ENCODE measurements around the gene BCLAF1.

BCLAF1 gene

DNA sequence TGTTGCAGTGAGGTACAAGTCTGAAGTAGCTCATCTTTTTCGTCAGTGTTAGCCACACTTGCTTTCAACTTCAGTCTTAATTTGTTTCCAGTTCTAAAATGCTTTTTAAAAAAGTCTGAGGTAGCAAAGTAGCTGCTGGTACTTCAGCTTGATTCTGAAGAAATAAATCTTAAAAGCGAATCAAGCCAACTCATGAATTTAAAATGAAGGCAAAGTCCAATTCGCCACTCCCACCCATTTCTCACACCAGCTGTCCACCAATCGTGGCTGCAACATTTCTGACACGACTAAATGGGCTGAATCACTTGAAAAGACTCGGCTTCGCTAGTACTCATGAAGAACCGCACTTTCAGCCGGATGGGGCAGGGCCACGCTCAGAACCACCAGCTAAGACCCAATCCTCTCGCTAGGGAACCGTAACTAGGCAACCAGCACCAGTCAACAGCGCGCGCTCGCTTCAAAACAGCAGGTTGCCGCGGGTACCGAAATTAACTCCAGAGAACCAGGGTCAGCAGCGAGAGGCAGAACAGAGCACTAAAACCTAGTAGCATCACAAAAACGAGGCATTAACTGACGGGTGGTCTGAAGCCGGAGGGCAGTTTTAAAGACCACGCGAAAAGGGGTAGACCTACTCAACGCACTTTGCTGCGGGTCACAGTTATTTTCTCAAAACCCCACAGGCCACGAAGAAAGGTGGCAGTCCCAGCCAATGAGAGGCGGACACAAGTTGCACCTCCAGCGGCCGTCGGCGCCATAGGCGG lies 900 bp downstream of the BCLAF1 start:
- in situ Hi-C loops (cut with HindIII; ENCODE audit: low sequenced_read_pairs): no loop called here
- DNase-seq (ENCODE audit: low read depth): peak; percentile 88
- H3K4me3 ChIP-seq (ENCODE audit: low read depth, low read length): peak overlapping the region; percentile 98
- TF ChIP-seq, protein P1, sequence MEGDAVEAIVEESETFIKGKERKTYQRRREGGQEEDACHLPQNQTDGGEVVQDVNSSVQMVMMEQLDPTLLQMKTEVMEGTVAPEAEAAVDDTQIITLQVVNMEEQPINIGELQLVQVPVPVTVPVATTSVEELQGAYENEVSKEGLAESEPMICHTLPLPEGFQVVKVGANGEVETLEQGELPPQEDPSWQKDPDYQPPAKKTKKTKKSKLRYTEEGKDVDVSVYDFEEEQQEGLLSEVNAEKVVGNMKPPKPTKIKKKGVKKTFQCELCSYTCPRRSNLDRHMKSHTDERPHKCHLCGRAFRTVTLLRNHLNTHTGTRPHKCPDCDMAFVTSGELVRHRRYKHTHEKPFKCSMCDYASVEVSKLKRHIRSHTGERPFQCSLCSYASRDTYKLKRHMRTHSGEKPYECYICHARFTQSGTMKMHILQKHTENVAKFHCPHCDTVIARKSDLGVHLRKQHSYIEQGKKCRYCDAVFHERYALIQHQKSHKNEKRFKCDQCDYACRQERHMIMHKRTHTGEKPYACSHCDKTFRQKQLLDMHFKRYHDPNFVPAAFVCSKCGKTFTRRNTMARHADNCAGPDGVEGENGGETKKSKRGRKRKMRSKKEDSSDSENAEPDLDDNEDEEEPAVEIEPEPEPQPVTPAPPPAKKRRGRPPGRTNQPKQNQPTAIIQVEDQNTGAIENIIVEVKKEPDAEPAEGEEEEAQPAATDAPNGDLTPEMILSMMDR (IDR thresholded peaks at IDR 0.05; ENCODE audit: low read depth, low read length, missing control alignments): peak; percentile 33

DNA sequence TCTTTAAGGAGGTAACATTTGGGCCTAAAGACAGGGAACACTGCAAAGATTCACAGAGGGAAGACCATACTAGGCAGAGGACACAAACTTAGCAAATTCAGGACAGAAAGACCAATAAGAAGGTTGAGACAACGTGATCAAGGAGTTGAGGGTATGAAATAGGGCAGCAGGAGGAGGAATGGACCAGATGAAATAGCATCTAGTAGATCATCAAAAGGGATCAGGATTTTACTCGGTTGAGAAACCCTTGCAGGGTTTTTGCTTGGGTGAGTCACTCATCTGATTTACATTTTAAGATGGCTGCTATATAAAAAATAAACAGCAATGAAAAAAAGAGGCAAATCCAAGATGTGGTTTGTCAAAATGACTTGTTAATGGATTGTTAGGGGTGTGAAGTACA lies 4.7 kb downstream of the BCLAF1 start:
- TF ChIP-seq, protein P1 (IDR thresholded peaks at IDR 0.05; ENCODE audit: low read depth, low read length, missing control alignments): no peak
- in situ Hi-C loops (cut with HindIII; ENCODE audit: low sequenced_read_pairs): loop anchor here (5.0 kb wide), 1 partner anchor 43 kb away; no protein-coding TSS in a partner anchor
- no peak overlapping the region for H3K4me3 ChIP-seq (ENCODE audit: low read depth, low read length)
- no peak for DNase-seq (ENCODE audit: low read depth)

DNA sequence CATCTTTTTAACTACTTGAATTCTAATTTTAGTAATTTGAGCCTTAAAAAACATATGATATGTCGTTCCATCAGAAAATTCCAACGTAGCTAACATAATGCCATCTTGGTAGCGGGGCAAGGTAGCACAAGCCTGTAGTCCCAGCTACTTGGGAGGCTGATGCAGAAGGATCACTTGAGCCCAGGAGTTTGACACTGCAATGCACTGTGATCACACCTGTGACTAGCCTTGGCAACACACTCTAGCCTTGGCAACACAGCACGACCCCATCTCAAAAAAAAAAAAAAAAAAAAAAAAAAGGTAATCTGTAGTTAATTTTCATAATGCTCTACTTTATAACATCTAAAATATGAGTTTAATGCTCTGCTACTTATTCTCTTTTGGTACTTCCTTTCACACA lies 6.7 kb downstream of the BCLAF1 start:
- H3K4me3 ChIP-seq (ENCODE audit: low read depth, low read length): no peak overlapping the region
- in situ Hi-C loops (cut with HindIII; ENCODE audit: low sequenced_read_pairs): loop anchor here (5.0 kb wide), 1 partner anchor 41 kb away; no protein-coding TSS in a partner anchor
- TF ChIP-seq, protein P1 (IDR thresholded peaks at IDR 0.05; ENCODE audit: low read depth, low read length, missing control alignments): no peak
- DNase-seq (ENCODE audit: low read depth): no peak

DNA sequence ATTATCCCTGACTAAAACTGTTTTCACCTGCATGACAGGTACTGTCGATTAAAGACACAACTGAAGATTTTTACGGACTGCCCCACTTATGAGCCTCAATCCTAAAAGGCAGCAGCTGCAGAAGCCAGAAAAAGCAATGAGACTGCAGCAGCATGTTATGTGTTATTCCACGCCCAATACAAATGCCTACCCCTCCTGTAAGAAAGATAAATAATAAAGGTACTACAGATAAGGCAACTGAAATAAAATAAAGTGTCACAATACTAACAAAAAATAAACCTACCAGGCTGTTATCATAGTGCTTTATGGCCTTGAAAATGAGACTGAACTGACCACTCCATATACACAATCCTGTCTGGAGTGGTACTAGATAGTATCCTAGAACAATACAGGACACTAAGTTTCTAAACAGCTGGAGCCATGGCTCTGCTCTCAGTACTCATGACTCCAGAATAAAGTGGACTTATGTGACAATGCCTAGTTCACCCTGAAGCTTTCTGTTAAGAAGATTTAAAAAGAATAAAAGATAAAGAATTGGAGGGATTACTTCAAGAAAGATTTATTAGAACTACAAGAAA lies 9.5 kb downstream of the BCLAF1 start:
- in situ Hi-C loops (cut with HindIII; ENCODE audit: low sequenced_read_pairs): loop anchor here (5.0 kb wide), 1 partner anchor 38 kb away; no protein-coding TSS in a partner anchor
- no peak for DNase-seq (ENCODE audit: low read depth)
- TF ChIP-seq, protein P1 (IDR thresholded peaks at IDR 0.05; ENCODE audit: low read depth, low read length, missing control alignments): no peak
- H3K4me3 ChIP-seq (ENCODE audit: low read depth, low read length): no peak overlapping the region

DNA sequence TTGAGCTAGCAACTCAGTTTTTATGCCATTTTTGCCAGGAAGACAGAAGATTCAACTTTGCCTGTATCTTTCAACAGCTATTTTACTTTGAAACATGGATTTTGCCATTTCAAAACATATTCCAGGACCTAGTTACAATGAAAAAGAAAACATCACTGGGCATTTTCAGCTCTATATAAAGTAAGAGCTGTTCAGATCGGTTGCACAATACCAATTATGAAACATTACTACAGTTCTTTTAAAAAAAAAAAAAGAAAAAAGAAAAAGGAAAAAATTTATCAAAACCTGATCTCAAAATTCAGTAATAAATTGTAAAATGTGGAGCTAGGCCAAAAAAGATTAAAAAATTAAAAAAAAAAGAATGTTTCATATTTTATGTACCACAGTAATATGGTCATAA lies 15.6 kb downstream of the BCLAF1 start:
- no peak for DNase-seq (ENCODE audit: low read depth)
- in situ Hi-C loops (cut with HindIII; ENCODE audit: low sequenced_read_pairs): no loop called here
- TF ChIP-seq, protein P1 (IDR thresholded peaks at IDR 0.05; ENCODE audit: low read depth, low read length, missing control alignments): no peak
- no peak overlapping the region for H3K4me3 ChIP-seq (ENCODE audit: low read depth, low read length)

DNA sequence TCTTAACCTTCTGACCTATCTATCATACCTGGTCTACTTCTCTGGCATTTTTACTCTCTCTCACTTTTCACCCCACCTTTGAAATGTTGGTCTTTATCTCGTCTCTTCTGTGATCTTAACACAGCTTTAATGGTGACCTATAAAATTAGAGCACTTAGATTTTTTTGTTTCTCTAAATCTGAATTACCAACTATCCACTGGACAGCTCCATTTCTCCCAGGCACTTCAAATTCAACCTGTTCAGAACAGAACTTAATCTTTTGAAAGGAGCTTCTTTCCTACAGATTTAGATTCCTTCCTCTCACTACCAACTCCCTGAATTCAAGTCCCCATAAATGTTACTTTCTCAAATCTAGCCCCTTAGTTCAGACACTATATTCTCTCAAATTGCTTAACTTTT lies 24.5 kb downstream of the BCLAF1 start:
- TF ChIP-seq, protein P1 (IDR thresholded peaks at IDR 0.05; ENCODE audit: low read depth, low read length, missing control alignments): no peak
- no peak for DNase-seq (ENCODE audit: low read depth)
- in situ Hi-C loops (cut with HindIII; ENCODE audit: low sequenced_read_pairs): no loop called here
- no peak overlapping the region for H3K4me3 ChIP-seq (ENCODE audit: low read depth, low read length)
